ENCODE results near the gene HCK. TPM values are rescaled to one million over a fixed set of nuclear protein-coding genes. Genes with fewer than 3 reads are reported as not detected.

The HCK gene
- total RNA-seq, 1 donor from 2014 or later: not detected

DNA sequence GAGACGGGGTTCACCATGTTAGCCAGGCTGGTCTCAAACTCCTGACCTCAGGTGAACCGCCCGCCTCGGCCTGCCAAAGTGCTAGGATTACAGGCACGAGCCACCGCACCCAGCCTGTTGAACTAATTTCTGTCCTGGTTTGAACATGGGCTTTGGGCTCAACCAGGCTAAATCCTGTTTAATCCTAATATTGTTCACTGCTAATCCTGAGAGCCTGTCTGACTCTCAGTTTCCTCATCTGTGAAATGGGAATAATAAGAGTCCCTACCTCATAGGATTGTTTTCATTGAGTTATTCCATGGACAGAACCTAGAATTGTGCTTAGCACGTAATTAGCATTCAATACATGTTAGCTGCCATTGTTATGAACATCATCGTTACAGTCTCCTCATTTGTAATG is 74.9 kb downstream of the HCK start:
- intact Hi-C loops (cut with micrococcal nuclease): no loop called here

DNA sequence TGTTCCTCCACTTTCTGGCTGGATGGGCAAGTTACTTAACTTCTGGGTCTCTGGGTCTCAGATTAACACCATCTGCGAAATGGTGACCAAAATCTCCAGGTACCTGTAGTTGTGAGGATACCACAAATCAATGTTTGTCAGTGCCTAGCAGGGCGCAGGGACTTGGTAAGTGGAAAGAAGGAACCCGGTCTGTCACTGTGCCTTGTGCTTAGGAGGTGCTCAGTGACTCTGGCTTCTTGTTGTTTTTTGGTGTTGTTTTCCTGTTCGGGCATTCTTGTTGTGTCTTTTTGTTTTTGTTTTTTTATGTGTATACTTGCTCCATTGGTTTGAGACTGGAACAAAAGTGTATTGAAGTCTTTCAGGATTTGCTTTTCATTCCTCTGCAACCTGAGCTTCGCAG is 75.3 kb downstream of the HCK start:
- intact Hi-C loops (cut with micrococcal nuclease): no loop called here

DNA sequence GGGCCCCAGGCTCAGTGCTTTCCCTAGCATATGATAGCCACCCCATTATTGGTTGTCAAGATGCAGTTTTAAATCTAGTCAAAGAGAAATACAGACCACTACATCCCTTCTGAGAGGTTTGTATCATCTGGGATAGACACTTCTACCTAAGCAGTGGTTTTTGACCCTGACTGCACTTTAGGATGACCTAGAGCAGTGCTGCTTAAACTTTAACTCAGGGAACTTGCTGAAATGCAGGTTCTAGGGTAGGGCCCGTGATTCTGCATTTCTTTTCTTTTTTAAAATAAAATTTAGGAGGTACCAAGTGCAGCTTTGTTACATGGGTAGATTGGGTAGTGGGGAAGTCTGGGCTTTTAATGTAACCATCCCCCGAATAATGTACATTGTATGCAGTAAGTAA is 76.1 kb downstream of the HCK start:
- intact Hi-C loops (cut with micrococcal nuclease): no loop called here

DNA sequence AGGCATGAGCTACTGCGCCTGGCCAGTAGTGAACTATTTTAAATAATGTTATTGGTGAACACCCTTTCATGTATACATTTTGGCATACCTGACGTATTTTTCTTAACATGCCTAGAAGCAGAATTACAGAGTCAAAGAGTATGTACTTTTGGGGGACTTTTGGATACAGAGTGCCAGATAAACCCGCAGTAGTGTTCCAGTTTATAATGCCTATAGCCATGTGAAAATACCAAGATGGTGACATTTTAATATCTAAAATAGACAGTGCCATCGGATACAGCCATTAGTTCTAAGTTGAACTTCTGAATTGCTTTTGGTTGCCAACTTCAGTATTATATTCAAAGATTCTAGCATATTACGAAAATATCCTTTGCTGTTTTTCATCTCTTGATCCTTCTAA is 77.8 kb downstream of the HCK start:
- intact Hi-C loops (cut with micrococcal nuclease): no loop called here

DNA sequence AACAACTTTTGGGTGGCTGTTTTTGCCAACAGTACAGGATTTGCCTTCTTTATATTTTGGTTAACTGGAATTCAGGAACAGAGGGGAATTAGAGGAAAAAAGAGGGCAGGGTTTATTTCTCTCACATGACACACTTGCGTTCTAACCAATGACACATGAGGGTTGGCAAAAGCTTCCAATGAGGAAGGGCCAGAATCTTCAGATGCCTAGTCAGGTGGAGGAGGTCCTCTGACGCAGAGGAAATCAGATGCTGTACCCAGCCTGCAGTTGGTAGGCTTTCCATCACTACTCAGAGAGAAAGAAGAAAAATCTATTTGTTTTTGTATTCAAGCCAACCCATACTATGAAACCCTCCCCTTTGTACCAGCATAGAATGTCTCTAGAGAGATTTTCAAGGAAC is 78.3 kb downstream of the HCK start:
- intact Hi-C loops (cut with micrococcal nuclease): no loop called here

DNA sequence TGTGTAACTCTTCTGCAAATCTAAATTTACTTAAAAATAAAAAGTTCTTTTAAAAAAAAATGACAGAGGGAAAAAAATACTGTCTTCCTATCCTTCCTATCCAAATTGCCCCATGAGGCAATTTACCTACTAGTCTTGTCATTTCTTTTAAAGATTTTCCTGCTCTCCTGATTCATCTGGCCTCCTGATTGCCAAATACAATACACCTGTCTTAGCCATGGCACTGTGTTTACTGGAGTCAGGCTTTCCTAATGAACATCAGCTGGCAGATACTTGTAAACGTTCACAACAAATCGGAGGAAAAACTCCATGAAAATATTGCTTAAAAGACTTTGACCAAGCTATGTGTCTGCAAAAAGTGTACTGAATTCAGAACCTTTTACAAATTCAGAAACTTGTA is 78.9 kb downstream of the HCK start:
- intact Hi-C loops (cut with micrococcal nuclease): no loop called here

DNA sequence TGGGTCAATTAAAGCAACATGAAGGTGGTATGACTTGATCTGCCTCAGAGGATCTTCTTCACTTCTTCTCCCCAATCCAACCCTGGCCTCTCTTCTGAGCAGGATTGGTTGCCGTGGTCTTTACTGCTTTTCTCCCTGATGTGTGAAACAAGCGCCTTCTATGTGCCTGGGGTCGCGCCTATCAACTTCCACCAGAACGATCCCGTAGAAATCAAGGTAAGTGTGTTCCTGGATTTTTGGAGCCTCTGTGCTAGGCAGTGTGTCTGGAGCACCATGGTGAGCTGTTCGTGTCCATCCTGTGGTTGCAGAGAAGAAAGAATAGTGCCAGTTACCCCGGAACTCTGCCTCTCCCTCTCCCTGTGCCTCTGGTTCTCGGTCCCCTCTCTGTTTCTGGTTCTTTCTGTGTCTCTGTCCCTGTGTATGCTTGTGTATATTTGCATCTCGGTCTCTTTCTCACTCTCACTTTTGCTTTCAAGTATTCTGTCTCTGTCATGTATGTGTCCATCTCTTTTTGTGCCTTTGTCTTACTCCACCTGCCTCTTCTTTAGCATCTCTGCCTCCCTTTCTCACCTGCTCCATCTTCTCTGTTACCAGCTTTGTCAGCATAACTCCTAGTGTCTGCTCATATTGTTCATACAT is 81.0 kb downstream of the HCK start:
- intact Hi-C loops (cut with micrococcal nuclease): no loop called here

DNA sequence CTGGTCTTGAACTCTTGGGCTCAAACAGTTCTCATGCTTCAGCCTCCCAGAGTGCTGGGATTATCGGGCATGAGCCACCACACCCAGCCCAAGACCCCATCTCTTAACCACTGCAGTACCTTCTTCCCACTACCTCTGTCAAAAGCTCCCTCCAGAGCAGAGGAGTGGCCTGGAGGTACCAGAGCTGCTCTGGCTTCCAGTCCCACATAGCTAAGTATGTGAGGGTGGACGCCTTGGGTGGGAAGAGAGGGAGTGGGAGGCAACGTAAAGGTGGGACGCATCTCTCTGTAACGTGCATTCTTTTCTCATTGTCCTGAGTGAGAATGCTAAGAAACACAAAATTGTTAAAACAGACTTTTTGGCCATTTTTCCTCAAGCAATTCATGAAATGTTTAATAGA is 82.0 kb downstream of the HCK start:
- intact Hi-C loops (cut with micrococcal nuclease): no loop called here

DNA sequence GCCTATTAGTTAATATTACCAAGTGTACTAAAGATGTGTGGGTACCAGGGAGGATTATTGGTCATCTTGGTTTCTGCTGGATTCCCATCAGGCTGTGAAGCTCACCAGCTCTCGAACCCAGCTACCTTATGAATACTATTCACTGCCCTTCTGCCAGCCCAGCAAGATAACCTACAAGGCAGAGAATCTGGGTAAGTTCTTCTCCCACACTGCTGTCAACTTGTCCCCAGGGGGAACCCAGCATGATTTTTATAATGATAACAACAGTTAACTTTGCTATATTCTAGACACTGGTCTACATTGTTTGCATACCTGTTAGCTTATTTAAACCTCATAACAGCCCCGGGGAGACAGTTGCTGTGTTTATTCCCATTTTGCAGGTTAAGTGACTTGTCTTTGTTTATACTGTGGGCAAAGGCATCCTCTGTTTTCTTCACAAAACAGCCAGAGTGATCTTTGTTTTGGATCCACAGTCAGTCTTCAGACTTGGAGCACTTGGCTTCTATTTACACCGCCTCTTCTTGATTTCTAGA is 84.0 kb downstream of the HCK start:
- intact Hi-C loops (cut with micrococcal nuclease): no loop called here

DNA sequence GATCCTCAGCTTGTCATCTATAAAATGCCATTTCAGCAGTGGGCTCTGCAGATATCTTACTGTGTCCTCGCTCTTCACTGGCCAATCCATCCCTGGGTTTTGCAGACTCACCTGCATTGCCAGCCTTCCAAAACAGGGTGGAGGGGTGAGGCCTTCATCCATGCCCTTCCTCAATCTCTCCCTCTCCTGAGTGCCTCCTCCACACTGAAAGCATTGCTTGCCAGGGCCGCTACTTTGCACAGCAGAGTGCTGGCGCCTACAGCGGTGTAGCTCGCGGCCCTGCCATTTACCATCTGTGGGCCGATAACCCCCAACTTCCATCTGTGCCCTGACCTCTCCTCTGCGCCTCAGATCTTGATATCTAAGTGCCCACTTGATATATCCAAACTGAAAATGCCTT is 86.9 kb downstream of the HCK start:
- intact Hi-C loops (cut with micrococcal nuclease): no loop called here

DNA sequence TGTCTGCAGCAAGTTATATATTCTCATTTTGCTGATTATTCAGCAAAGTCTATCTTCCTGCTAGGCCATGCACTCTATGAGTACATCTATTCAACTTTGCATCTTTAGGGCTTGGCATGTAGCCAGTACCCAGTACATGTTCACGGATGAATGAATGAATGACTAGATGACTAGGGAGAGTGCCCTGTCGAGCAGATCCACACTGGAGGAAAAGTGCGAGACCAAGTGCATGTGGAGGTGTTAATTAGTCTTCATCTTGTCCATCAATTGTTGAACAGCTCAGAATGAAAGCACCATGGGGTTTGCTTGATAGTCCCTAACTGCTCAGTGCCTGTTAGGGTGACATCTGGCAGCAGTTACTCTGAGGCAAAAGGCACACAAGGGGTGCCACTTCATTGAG is 87.9 kb downstream of the HCK start:
- intact Hi-C loops (cut with micrococcal nuclease): no loop called here

DNA sequence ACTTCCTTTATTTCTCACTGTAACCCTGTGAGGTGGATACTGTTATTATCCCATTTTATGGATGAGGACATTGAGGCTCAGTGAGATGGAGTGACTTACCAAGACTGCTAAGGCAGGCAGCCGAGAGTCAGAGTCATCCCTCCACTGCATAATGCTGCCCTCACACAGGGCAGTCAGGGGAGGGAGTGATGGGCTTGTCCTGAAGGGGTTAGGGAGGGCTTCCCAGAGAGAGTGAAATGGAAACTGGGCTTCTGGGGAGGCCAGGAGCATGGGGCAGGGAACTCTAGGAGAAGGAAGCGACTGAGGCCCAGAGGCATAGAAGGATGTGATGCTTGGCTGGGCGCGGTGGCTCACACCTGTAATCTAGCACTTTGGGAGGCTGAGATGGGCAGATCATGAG is 88.6 kb downstream of the HCK start:
- intact Hi-C loops (cut with micrococcal nuclease): no loop called here

DNA sequence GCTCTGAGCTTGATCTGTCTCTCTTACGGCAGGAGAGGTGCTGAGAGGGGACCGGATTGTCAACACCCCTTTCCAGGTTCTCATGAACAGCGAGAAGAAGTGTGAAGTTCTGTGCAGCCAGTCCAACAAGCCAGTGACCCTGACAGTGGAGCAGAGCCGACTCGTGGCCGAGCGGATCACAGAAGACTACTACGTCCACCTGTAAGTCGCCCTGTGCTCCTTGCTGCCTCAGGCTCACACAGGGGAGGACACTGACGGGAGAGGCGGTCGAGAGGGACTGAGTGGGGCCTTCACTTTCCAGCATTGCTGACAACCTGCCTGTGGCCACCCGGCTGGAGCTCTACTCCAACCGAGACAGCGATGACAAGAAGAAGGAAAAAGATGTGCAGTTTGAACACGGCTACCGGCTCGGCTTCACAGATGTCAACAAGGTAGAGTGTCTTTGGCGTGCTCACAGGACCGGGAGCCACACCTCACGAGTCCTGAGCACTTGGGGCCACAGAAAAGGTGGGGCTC is 89.5 kb downstream of the HCK start:
- intact Hi-C loops (cut with micrococcal nuclease): no loop called here

DNA sequence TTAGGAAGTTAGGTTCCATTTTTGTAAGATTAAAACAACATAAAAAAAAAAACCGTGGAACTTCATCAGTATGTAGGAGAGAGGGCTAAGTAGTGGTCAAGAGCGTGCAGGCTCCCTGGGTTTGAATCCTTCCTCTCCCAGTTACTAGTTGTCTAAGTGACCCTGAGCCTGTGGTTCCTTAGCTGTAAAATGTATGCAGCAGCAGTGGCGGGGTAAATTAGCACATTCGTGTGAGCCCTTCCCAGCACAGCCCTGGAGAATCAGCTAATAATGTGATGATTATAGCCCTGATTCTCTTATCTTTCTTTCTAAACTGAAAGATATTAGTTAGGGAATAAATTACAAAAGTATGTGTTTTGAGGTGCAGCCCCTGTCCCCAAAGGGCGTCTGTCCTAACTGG is 90.0 kb downstream of the HCK start:
- intact Hi-C loops (cut with micrococcal nuclease): no loop called here

DNA sequence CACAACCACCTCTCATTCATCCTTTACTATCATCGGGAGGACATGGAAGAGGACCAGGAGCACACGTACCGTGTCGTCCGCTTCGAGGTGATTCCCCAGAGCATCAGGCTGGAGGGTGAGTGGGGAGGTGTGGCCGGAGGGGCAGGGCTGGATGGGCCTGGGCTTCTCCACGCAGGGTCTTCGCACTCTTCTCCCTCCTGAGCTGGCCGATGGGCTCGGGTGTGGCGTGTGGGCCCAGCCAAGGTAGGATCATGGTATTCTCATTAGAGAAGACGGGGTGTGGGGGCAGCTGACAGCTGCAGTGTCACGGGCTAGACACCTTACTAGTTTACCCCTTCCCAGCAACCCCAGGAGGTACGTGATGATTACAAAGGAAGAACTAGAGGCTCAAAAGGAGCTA is 90.9 kb downstream of the HCK start:
- intact Hi-C loops (cut with micrococcal nuclease): no loop called here

DNA sequence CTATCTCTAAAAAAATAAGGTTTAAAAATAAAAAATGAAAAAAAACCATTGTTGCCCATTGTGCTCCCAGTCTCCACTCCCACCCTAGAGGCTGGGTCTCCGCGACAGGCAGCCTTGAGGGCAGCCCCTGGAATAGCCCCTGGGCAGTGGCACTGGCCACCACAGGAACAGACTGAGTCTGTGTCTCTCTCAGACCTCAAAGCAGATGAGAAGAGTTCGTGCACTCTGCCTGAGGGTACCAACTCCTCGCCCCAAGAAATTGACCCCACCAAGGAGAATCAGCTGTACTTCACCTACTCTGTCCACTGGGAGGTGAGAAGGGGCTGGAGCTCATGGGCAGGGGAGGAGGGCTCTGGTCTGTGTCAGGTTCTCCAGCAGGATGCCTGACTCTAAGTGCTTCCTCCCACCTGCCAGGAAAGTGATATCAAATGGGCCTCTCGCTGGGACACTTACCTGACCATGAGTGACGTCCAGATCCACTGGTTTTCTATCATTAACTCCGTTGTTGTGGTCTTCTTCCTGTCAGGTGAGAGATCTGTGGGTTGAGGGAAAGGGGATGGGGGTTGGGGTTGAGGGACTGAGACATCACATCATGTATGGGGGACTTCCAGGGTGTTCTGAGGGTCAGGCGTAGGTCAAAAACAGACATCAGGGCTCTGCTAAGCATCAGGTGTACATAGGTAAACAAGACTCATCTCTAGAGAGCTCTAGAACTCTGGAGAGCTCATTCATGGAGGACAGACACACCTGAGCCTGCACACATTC is 93.0 kb downstream of the HCK start:
- intact Hi-C loops (cut with micrococcal nuclease): no loop called here

DNA sequence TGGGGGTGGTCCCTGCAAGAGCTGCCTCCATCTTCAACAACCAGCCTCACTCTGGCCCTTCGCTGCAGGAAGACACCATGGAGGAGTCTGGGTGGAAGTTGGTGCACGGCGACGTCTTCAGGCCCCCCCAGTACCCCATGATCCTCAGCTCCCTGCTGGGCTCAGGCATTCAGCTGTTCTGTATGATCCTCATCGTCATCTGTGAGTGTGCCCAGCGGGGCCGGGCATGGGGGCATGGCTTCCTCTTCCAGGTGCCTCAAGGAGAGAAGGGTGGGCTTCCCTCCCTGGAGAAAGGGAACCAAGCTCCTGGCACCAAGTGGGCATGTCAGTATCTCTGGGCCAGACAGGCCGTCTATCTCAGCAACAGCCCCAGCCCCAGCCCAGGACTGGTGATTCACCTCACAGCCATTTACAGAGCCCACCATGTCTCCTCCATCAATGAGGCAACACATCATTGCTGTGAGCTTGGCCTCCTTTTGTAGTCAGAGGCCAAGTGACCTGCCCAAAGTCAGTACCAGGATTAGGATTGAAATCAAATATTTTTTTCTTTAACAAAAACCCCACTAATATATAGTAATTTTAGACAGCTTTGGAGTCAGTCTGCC is 97.6 kb downstream of the HCK start:
- intact Hi-C loops (cut with micrococcal nuclease): no loop called here

DNA sequence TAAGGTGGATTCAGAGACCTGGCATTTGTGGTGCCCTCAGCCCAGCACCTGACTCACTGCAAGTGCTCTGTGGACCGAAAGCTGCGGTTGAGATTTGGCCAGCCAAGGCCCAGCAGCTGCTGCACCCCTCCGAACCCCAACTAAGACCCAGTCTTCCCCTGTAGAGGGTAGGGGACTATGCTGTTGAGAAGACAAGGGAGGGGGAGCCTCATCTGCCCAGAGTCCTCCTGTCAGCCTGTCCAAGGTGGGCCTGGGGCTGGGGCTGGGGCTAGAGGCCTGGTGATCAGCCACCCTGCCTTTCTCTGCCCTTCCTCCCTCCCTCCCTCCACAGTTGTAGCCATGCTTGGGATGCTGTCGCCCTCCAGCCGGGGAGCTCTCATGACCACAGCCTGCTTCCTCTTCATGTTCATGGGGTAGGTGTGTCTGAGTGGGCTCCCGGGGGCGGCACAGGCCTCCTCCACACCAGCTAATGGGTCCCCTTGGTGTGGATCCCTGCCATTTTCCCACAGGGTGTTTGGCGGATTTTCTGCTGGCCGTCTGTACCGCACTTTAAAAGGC is 98.3 kb downstream of the HCK start:
- intact Hi-C loops (cut with micrococcal nuclease): no loop called here

Data from T-helper 2 cell treated with Interferon-gamma antibody and Interleukin-4, amounts not matched to agents 100 ng/mL and 5 ng/mL, for 36 hours (primary cell).